Erythroblast (primary cell): Measurements from ENCODE around the gene ZNF711.

Experiments
- GATA1 ChIP-seq: IDR thresholded peaks from 2 replicates; pipeline ENCODE4 v1.6.1; 2011; ENCODE audit warnings: low read depth, mild to moderate bottlenecking, control low read depth, low read length, moderate library complexity
- POLR2A ChIP-seq: IDR thresholded peaks from 2 replicates; pipeline ENCODE4 v1.6.1; 2011; ENCODE audit warnings: mild to moderate bottlenecking, low read length

DNA sequence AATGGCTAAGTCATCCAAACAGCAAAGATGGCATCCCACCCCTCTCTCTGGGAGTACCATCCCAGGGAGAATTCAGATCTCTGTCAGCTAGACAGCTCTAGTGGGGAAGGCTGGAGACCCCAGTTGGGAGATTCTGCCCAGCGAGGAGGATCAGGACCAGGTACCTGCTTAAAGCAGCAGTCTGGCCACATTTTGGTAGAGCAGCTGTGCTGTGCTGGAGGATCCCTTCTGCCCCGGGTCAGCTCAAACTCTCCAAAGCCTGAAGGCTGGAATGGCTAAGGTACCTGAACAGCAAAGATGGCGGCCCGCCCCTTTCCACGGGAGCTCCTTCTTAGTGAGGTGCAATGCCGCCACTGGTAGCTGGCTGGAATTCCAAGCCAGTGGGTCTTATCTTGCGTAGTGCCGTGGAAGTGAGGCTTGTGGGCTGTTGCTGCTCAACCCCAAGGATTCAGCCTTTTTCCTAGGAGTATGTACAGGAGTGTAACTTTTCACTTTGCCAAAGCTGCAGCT lies 40.3 kb upstream of the ZNF711 start:
- no peak for TF ChIP-seq POLR2A
- TF ChIP-seq GATA1: no peak
